H9 (cell line): ENCODE data around the gene DCTN2. TPM values are rescaled to one million over a fixed set of nuclear protein-coding genes. Genes with fewer than 3 reads are reported as not detected.
A peak's percentile ranks its signal among the peaks of the same experiment; 100 is the strongest.
"Not testable (repeated sequence)": the region's sequence is repeated elsewhere in the genome, so short reads cannot be mapped to it uniquely, and the experiment has no call there.

ENCODE experiments used
- DNase-seq: peaks from one replicate; pipeline ENCODE4 v3.0.0-alpha.2; 2017
- H2AFZ ChIP-seq: one replicate; pipeline ENCODE4 v1.6.1; 2013; ENCODE audit warnings: mild to moderate bottlenecking, low read length, control low read depth, moderate library complexity
- H2AK5ac ChIP-seq: 2 replicates; pipeline ENCODE4 v1.6.1; 2013; ENCODE audit warnings: low read length, control low read depth, mixed read lengths; ENCODE audit not compliant: insufficient read length
- H2BK120ac ChIP-seq: one replicate; pipeline ENCODE4 v1.6.1; 2013; ENCODE audit warnings: low read depth, mild to moderate bottlenecking, low read length, control low read depth, inconsistent platforms; ENCODE audit not compliant: poor library complexity, severe bottlenecking
- H2BK12ac ChIP-seq: 2 replicates; pipeline ENCODE4 v1.6.1; 2013; ENCODE audit warnings: low read length, control low read depth, mixed read lengths, low read depth; ENCODE audit not compliant: insufficient read length
- H2BK15ac ChIP-seq: 2 replicates; pipeline ENCODE4 v1.6.1; 2013; ENCODE audit warnings: low read depth, low read length, control low read depth
- H2BK20ac ChIP-seq: one replicate; pipeline ENCODE4 v1.6.1; 2013; ENCODE audit warnings: low read depth, mild to moderate bottlenecking, low read length, control low read depth, inconsistent platforms; ENCODE audit not compliant: poor library complexity, severe bottlenecking
- H2BK5ac ChIP-seq: 2 replicates; pipeline ENCODE4 v1.6.1; 2013; ENCODE audit warnings: low read length, control low read depth, mixed read lengths; ENCODE audit not compliant: insufficient read length
- H3K14ac ChIP-seq: 2 replicates; pipeline ENCODE4 v1.6.1; 2013; ENCODE audit warnings: low read length, control low read depth; ENCODE audit not compliant: insufficient read depth
- H3K18ac ChIP-seq: 2 replicates; pipeline ENCODE4 v1.6.1; 2013; ENCODE audit warnings: low read depth, mild to moderate bottlenecking, mixed read lengths, low read length, control low read depth; ENCODE audit not compliant: insufficient read length
- H3K23ac ChIP-seq: 2 replicates; pipeline ENCODE4 v1.6.1; 2013; ENCODE audit warnings: low read length, control low read depth, mixed read lengths, low read depth; ENCODE audit not compliant: insufficient read length
- H3K23me2 ChIP-seq: 2 replicates; pipeline ENCODE4 v1.6.1; 2013; ENCODE audit warnings: low read depth, mild to moderate bottlenecking, mixed read lengths, low read length, control low read depth; ENCODE audit not compliant: insufficient read length, poor library complexity, severe bottlenecking
- H3K27ac ChIP-seq: 2 replicates; pipeline ENCODE4 v1.5.1; 2013; ENCODE audit warnings: low read length, control low read depth, mixed read lengths, low read depth; ENCODE audit not compliant: insufficient read length
- H3K27me3 ChIP-seq: 2 replicates; pipeline ENCODE4 v1.6.1; 2013; ENCODE audit warnings: low read length, control low read depth, inconsistent platforms; ENCODE audit not compliant: insufficient read depth
- H3K4ac ChIP-seq: 2 replicates; pipeline ENCODE4 v1.6.1; 2013; ENCODE audit warnings: low read depth, mild to moderate bottlenecking, control low read depth, inconsistent platforms, low read length, moderate library complexity
- H3K4me1 ChIP-seq: 2 replicates; pipeline ENCODE4 v1.6.1; 2013; ENCODE audit warnings: low read length, control low read depth, inconsistent platforms; ENCODE audit not compliant: insufficient read depth
- H3K4me2 ChIP-seq: 2 replicates; pipeline ENCODE4 v1.6.1; 2013; ENCODE audit warnings: low read length, control low read depth, mixed read lengths; ENCODE audit not compliant: insufficient read length, insufficient read depth
- H3K56ac ChIP-seq: 2 replicates; pipeline ENCODE4 v1.6.1; 2013; ENCODE audit warnings: low read depth, mild to moderate bottlenecking, mixed read lengths, low read length, control low read depth; ENCODE audit not compliant: insufficient read length
- H3K79me1 ChIP-seq: 2 replicates; pipeline ENCODE4 v1.6.1; 2013; ENCODE audit warnings: low read depth, mild to moderate bottlenecking, moderate library complexity, low read length, control low read depth, inconsistent platforms; ENCODE audit not compliant: insufficient read depth, poor library complexity, severe bottlenecking
- H3K79me2 ChIP-seq: 2 replicates; pipeline ENCODE4 v1.6.1; 2013; ENCODE audit warnings: low read length, control low read depth, inconsistent platforms; ENCODE audit not compliant: insufficient read depth
- H3K9ac ChIP-seq: 2 replicates; pipeline ENCODE4 v1.6.1; 2013; ENCODE audit warnings: low read length, control low read depth, mixed read lengths; ENCODE audit not compliant: insufficient read length; ENCODE audit errors: extremely low read depth
- H3K9me3 ChIP-seq: one replicate; pipeline ENCODE4 v1.6.1; 2013; ENCODE audit warnings: low read depth, low read length, inconsistent platforms; ENCODE audit not compliant: control insufficient read depth
- H3T11ph ChIP-seq: one replicate; pipeline ENCODE4 v1.6.1; 2013; ENCODE audit warnings: mild to moderate bottlenecking, low read length, control low read depth, inconsistent platforms
- H4K20me1 ChIP-seq: one replicate; pipeline ENCODE4 v1.6.1; 2013; ENCODE audit not compliant: control insufficient read depth, insufficient read length, insufficient read depth
- H4K5ac ChIP-seq: 2 replicates; pipeline ENCODE4 v1.6.1; 2013; ENCODE audit warnings: low read depth, mild to moderate bottlenecking, mixed read lengths, low read length, control low read depth; ENCODE audit not compliant: insufficient read length
- H4K8ac ChIP-seq: replicated peaks from 2 replicates; pipeline ENCODE4 v1.6.1; 2013; ENCODE audit warnings: low read length, control low read depth, mixed read lengths, low read depth; ENCODE audit not compliant: insufficient read length
- H4K91ac ChIP-seq: 2 replicates; pipeline ENCODE4 v1.6.1; 2013; ENCODE audit warnings: low read depth, mild to moderate bottlenecking, moderate library complexity, mixed read lengths, low read length, control low read depth; ENCODE audit not compliant: insufficient read length
- H3K27ac Mint-ChIP-seq, 3 experiments: 2 replicates in 2 of 3; 3 replicates in 1 of 3; pipeline ENCODE4 v1.8.0; 2020 to 2021; ENCODE audit warnings: mixed read lengths in 3 of 3, mild to moderate bottlenecking in 1 of 3, moderate library complexity in 1 of 3
- H3K27me3 Mint-ChIP-seq: 2 replicates; pipeline ENCODE4 v1.8.0; 2021; ENCODE audit warnings: low read depth, mild to moderate bottlenecking, moderate library complexity, mixed read lengths
- H3K36me3 Mint-ChIP-seq, 3 experiments: 2 replicates in 2 of 3; 3 replicates in 1 of 3; pipeline ENCODE4 v1.8.0; 2020 to 2021; ENCODE audit warnings: low read depth in 3 of 3, mixed read lengths in 3 of 3; ENCODE audit not compliant: insufficient read depth in 1 of 3
- H3K4me1 Mint-ChIP-seq, 2 experiments: 2 replicates each; pipeline ENCODE4 v1.8.0; 2020; ENCODE audit warnings: mixed read lengths in 2 of 2
- H3K4me3 Mint-ChIP-seq, 2 experiments: 2 replicates in 1 of 2; 3 replicates in 1 of 2; pipeline ENCODE4 v1.8.0; 2020 to 2021; ENCODE audit warnings: mild to moderate bottlenecking in 2 of 2, mixed read lengths in 2 of 2, moderate library complexity in 1 of 2
- H3K9me3 Mint-ChIP-seq, 2 experiments: 2 replicates in 1 of 2; 3 replicates in 1 of 2; pipeline ENCODE4 v1.8.0; 2020; ENCODE audit warnings: mild to moderate bottlenecking in 2 of 2, mixed read lengths in 2 of 2, moderate library complexity in 1 of 2
- CTCF ChIP-seq: fragments of 200-600 bp; sonication (generic); conservative IDR thresholded peaks from 3 replicates; pipeline ENCODE4 v1.8.0; 2021; ENCODE audit warnings: antibody characterized with exemption, mild to moderate bottlenecking
- WGBS: extraction: QIAGEN DNeasy Blood & Tissue Kit; methylation state at CpG from one replicate; pipeline ENCODE4 v1.1.7; 2013; ENCODE audit warnings: missing lambda C conversion rate, low lambda C conversion rate, mixed read lengths; ENCODE audit not compliant: insufficient read length; ENCODE audit errors: extremely low coverage; 5-methylcytosine and 5-hydroxymethylcytosine counted together
- total RNA-seq: library from RNA; stranded (reverse); gene quantifications from 2 replicates; pipeline ENCODE4 v1.2.1, GENCODE V29; 2021

DCTN2 gene
- total RNA-seq, 1 experiment from 2014 or later: 97.7 TPM

- Histone ChIP-seq H3K23ac (no peak overlapping the region), H2AK5ac (no peak overlapping the region), H3K9ac (no peak overlapping the region), H3K4me2 (no peak overlapping the region), H3K27me3 (no peaks in the 10 kb centered on the region), H2BK20ac (no peak overlapping the region), H4K5ac (no peak overlapping the region), H2BK120ac (no peak overlapping the region), H4K91ac (no peak overlapping the region), H3K56ac (no peak overlapping the region), H3K18ac (no peak overlapping the region), H2AFZ (no peak overlapping the region), H3K4me1 (no peaks in the 10 kb centered on the region; the same call in 1 of the 2 replicates), H4K20me1 (no peaks in the 10 kb centered on the region), H3K4ac (no peak overlapping the region), H3K79me2 (0 out of 2 replicates have a peak, but pooled peaks cover 1% of the 10 kb centered on the region), H2BK12ac (no peak overlapping the region), H3K14ac (no peak overlapping the region), H3K9me3 (no peaks in the 10 kb centered on the region), H3K23me2 (peaks cover 7% of the 10 kb centered on the region), H3K27ac (no peak overlapping the region), H2BK5ac (no peak overlapping the region), H2BK15ac (no peak overlapping the region), H3T11ph (no peak overlapping the region), H3K79me1 (no peaks in the 10 kb centered on the region), H4K8ac (no peak overlapping the region)
- H3K27me3 Mint-ChIP-seq: 0 out of 2 replicates have a peak, but pooled peaks cover 2% of the 10 kb centered on the region
- no peak for DNase-seq
- TF ChIP-seq CTCF: no peak
- no peaks in the 10 kb centered on the region for H3K9me3 Mint-ChIP-seq
- no CpG with 5 or more reads among the region's 9 CpGs for WGBS
- H3K4me1 Mint-ChIP-seq: peaks cover 12 to 16% of the 10 kb centered on the region in 2 experiments
- H3K36me3 Mint-ChIP-seq: peaks cover 71 to 91% (median 77%) of the 10 kb centered on the region in 3 experiments
- H3K4me3 Mint-ChIP-seq: no peak overlapping the region
- H3K27ac Mint-ChIP-seq: peak overlapping the region; percentile 28 to 53 (median 31); a peak in 2 of 7 replicates
Observed at GRCh38 chr12:57514720-57515407, 32.1 kb downstream of the DCTN2 start.

GRCh38 chr12:57514246-57514645 lies 32.7 kb downstream of the DCTN2 start:
- not testable (repeated sequence) for H3K56ac ChIP-seq, DNase-seq, H3K4me3 Mint-ChIP-seq, H2BK12ac ChIP-seq, H4K91ac ChIP-seq, H3K23ac ChIP-seq, H3K4me2 ChIP-seq, H4K8ac ChIP-seq, H2BK5ac ChIP-seq, H3K4ac ChIP-seq, H2AFZ ChIP-seq, H4K5ac ChIP-seq, H3K23me2 ChIP-seq, H3K9ac ChIP-seq, H3K79me1 ChIP-seq, H2BK20ac ChIP-seq, H3K9me3 Mint-ChIP-seq, H3K27me3 ChIP-seq, H2BK15ac ChIP-seq, H2AK5ac ChIP-seq, H3K27ac ChIP-seq, H3K4me1 ChIP-seq, H3K14ac ChIP-seq, H3K79me2 ChIP-seq, H3K18ac ChIP-seq, H4K20me1 ChIP-seq, H3K9me3 ChIP-seq, H2BK120ac ChIP-seq, H3K27me3 Mint-ChIP-seq, H3T11ph ChIP-seq
- Mint-ChIP-seq H3K36me3 (peaks cover 74 to 94% (median 82%) of the 10 kb centered on the region in 3 experiments), H3K4me1 (peaks cover 10 to 14% of the 10 kb centered on the region in 2 experiments), H3K27ac (peak overlapping the region in 2 of 3 experiments; percentile 10 to 31; a peak in 1 of 7 replicates)
- no CpG with 5 or more reads among the region's 9 CpGs for WGBS
